NCI-H82 (cell line): ENCODE measurements around the gene MMP28.
A peak's percentile ranks its signal among the peaks of the same experiment; 100 is the strongest.

ENCODE experiments used
- DNase-seq: peaks from one replicate; lab custom pipeline; 2025; lab: John Stamatoyannopoulos, UW

The MMP28 gene, protein sequence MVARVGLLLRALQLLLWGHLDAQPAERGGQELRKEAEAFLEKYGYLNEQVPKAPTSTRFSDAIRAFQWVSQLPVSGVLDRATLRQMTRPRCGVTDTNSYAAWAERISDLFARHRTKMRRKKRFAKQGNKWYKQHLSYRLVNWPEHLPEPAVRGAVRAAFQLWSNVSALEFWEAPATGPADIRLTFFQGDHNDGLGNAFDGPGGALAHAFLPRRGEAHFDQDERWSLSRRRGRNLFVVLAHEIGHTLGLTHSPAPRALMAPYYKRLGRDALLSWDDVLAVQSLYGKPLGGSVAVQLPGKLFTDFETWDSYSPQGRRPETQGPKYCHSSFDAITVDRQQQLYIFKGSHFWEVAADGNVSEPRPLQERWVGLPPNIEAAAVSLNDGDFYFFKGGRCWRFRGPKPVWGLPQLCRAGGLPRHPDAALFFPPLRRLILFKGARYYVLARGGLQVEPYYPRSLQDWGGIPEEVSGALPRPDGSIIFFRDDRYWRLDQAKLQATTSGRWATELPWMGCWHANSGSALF

DNA sequence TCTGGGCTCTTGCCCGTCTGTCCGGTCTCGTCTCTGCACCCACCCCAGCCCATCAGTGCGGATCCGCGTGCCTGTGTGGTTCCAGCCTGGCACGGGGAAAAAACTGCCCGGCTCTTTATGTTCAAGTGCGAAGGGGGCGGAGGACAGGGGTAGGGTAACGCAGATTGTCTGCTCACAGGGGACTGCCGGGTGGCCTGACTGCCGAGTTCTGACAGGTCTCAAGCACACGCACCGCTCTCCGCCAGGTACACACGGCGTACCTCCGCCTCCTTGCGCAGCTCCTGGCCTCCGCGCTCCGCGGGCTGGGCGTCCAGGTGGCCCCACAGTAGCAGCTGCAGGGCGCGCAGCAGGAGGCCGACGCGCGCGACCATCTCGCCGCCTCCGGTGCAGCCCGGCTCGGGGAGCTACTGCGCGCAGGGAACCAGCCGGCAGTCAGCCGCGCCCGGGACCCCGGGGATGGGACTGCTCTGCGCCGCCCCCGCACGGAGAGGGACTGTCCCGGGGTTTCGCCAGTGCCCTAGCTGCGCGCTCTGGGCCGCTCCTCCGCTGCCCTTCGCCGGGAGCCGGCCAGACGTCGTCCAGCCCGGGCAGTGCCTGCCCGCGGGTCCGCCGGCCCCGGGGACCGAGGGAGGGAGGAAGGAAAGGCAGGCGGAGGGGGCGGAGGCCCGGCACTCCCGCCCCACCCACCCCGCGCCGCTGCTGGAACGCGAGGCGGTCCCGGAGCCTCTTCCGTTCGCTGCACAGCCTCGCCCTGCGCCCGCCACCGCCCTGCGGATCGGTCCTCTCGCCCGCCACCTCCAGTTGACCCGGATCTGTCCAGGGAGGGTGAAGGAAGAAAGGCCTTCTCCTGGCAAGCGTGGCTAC lies at the start of gene MMP28:
Gene MMP28, minus strand, starts transcription at position 635 of the 864 bp plus-strand sequence. Its CDS starts 264 bp downstream, at position 371.
- DNase-seq, result peak; percentile 28

DNA sequence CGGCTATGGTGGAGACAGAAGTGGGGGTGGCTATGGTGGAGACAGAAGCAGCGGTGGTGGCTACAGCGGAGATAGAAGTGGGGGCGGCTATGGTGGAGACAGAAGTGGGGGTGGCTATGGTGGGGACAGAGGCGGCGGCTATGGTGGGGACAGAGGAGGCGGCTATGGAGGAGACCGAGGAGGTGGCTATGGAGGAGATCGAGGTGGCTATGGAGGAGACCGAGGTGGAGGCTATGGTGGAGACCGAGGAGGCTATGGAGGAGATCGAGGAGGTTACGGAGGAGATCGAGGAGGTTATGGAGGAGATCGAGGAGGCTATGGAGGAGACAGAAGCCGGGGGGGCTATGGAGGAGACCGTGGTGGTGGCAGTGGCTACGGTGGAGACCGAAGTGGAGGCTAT lies 49.1 kb upstream of the MMP28 start:
- DNase-seq, result no peak

DNA sequence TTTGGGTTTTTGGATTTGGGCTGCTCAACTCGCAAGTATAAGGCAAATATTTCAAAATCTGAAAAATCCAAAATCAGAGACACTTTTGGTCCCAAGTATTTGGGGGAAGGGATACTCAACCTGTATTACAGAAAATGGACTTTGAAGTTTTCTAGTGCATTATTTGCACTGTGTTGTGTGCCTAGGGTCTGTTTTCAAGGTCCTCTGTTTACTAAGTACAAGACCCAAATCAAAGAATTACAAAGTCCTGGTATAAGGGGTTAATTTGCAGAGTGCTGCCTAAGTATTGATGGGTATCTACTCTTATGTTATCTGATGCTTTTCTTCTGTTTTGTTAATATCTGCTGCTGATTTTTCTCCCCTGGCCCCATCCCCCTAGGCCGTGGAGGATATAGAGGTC lies 48.3 kb upstream of the MMP28 start:
- no peak for DNase-seq

DNA sequence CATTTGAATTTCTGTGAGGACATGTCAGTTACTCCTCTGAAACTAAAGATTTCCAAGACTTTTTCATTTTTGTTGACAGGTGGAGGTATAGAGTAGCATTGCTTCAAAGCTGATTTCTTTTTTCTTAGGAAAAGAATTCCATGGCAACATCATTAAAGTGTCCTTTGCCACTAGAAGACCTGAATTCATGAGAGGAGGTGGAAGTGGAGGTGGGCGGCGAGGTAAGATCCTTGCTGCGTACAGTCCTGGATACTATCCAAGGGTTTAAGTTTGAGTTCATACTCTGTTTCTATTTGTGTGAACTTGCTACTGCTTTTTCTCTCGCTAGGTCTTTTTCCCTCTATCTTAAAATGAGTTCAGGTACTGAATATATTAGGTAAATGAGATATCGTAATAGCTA lies 46.8 kb upstream of the MMP28 start:
- no peak for DNase-seq

DNA sequence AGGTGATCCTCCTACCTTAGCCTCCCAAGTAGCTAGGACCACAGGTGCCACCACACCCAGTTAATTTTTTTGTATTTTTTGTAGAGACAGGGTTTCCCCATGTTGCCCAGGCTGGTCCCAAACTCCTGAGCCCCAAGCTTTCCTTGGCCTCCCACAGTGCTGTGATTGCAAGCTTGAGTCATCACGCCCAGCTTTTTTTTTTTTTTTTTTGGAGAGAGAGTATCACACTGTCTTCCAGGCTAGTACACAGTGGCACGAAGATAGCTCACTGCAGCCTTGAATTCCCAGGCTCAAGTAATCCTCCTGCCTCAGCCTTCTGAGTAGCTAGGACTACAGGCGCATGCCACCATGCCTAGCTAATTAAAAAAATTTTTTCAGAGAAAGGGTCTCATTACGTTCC lies 46.1 kb upstream of the MMP28 start:
- DNase-seq, result no peak

DNA sequence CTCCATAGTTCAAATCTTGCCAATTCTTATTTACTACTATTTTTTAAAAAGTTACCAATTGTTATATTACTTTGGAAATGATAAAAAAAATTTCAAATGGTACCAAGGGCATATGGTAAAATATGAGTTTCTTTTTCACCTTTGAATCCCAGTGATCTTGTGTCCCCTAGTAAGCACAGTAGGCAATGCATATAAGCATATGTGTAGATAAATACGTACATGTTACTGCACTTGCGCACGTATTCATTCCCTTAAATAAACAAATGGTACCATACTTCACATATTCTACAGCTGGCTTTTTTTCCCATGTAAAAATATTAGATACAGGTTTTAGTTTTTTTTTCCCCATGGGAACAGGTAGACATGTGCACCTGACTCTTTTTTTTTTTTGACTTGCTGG lies 45.7 kb upstream of the MMP28 start:
- DNase-seq, result no peak

DNA sequence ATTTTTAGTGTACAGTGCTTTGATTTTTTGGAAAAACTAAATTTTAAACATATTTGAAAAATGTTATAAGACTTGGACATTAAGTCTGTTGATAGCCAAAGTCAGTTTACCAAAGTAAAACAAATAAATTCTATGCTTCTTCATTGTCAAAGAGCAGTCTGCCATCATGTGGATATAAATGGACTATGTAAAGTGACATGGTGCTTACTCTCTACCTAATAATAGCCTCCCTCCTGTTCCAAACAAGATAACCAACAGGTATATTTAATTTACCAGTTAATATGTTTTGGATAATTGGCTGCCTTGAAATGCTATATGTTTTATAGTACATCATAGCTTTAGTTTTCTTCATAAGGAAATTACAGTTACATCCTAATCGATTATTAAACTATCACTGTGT lies 29.8 kb upstream of the MMP28 start:
- DNase-seq, result no peak

DNA sequence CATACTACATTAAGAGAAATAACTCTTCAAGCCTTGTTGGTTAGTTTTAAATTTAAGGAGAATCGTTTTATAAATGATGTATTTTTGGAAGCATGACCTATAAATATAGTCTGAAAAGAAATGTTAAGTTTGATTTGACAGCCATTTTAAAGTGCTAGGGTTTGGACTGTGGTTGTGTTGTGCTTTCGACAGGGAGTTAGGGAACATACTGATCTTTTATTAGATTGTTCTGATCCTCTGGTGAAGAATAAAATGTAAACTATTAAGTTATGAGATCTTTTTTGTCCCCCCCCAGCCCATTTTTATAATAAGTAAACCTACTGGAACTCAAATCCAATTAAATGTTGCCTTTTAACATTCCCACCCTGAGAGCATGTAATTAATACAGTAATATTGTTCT lies 25.9 kb upstream of the MMP28 start:
- DNase-seq, result no peak

DNA sequence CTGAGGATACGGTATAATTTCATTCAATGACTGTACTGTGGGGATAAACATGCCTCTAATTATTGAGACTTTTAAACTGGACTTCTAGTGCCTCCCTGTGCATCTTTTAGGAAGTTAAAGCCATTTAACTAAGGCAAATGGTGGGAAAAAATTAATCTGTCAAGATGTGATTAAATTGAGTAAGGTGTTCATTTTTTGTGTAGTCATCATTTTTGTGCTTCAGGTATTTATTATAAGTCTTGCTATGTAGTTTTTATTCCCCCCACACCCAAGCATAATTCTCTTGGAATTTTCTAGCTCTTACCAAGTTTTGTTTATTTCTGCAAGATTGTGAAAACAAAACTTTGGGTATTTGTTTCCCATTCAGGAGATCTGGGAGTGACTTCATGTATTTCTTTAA lies 24.0 kb upstream of the MMP28 start:
- DNase-seq, result no peak

DNA sequence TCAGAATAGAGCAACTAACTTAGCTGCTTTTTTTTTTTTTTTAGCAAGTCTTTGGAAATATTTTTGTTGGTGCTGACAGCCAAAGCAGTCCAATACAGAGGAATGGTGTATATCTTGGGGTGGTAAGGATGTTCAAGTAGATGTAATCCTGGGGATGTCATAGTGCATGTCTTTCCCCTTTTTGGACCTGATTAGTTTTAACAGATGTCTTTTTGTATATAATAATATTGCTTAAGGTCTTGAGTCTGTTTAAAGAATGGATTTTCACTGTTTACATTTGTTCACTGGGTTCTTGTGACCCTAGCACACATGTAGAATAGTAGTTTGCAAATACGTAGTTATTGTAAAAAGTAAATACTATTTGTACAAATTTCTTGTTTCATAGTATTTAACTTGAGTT lies 21.8 kb upstream of the MMP28 start:
- no peak for DNase-seq

DNA sequence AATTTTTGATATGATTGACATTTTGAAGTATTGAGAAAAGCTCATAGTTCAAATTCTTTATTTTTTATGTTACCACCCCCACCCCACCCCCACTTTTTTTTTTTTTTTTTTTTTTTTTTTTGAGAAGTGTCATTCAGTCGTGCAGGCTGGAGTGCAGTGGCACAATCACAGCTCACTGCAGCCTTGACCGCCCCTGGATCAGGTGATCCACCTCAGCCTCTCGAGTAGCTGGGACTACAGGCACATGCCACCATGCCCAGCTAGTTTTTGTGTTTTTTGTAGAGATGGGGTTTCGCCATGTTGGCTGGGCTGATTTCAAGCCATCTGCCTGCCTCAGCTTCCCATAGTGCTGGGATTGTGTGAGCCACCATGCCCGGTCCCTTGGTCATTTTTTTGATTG lies 21.3 kb upstream of the MMP28 start:
- no peak for DNase-seq

DNA sequence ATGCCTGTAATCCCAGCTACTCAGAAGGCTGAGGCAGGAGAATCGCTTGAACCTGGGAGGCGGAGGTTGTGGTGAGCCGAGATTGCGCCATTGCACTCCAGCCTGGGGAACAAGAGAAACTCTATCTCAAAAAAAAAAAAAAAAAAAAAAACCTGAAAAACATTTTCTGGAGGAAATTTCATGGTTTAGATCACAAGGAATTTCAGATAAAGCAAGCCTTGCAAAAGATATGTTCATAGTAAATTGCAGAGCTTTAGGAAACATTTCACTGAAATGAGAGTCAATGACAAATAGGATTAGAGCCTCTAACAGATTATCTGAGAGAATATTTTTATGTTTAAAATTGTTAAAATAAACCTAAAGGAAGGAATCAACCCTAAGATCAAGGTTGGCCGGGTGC lies 17.0 kb upstream of the MMP28 start:
- no peak for DNase-seq

DNA sequence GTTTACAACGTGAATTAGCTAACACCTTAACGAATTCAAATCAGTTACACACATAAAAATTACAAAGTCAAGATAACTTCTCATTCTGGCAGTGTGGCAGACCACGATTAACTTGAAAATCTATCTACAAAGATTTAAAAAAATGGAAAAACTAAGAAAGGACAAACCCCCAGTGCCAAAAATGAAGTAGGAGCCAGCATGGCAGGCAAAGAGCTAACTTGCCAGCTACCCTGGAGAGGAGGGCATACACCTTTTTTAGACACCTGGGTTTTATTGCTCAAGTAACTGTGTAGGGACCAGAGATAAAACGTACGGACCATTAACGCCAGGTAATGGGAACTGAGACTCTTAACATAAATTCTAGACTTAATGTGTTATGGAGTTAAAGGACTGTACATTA lies 16.3 kb upstream of the MMP28 start:
- DNase-seq, result no peak

DNA sequence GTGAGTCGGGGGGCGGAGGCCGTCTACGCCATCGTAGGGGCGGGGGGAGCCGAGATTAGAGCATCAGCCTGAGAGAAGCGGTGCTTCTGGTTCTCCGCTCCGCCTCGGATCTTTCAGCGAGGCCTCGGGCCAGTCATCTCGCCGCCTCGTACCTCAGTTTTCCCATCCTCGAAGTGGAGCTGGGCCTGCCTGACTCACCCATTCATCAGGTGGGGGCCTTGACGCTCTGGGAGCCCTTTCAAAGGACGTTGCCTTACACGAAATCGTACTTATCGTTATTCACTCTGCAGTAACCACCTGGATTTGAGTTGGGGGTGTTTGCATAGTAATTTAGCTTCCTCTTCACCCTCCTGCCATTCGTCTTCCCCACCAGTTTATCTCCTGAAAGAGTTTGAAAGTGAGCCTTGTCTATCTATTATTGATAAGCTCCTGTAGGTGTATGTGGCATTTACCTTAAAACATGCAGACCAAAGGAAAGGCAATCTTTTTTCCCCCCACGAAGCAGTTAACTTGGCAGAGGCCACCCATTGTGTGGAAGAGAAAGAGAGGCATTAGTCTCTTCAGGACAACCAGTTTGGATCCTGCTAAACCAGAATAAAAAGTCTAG lies 14.5 kb upstream of the MMP28 start:
- no peak for DNase-seq

DNA sequence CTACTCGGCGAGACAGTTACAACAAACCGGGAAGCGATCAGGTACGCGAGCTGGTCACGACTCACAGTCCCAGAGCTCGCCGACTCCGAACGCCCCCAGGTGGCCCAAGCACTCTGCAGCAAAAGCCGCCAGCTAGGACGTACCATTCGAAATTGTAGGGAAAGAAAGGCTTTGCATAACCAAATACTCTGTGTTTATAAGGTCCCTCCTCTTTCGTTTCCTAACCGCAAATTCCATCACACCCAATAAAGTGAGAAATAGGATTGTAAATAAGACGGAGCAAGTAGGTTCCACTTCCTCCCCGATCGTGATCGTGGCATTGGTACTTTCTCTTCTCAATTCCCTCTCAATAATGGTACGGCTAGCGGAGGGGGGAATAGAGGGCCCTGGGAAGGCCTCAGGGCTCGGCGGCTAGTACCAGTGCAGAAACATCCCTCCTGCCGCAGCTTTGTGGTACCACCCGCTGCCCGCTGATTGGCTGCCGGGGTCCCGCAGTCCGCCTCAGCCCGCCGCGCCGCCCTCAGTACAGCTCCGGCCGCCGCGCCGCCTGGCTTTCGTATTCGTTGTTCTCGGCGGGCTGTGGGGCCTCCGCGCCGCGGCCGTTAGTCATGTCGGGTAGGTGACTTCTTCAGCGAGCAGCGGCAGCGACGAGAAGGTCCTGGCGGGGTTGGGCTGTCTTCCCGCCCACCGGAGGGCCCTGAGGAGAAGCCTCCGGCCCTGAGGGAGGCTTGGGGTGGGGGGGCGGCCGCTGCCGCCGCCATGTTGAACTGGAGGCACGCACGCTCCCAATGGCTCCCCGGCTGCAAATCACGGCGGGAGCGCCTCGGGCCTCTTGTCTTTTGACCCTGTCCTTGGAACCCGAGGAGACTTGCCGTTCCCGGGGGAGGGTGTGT lies 13.8 kb upstream of the MMP28 start, which contains the start of gene TAF15:
Gene TAF15, plus strand, starts transcription at position 523 of the 893 bp plus-strand sequence. Its CDS starts 86 bp downstream, at position 609.
- DNase-seq, result peak; percentile 99

DNA sequence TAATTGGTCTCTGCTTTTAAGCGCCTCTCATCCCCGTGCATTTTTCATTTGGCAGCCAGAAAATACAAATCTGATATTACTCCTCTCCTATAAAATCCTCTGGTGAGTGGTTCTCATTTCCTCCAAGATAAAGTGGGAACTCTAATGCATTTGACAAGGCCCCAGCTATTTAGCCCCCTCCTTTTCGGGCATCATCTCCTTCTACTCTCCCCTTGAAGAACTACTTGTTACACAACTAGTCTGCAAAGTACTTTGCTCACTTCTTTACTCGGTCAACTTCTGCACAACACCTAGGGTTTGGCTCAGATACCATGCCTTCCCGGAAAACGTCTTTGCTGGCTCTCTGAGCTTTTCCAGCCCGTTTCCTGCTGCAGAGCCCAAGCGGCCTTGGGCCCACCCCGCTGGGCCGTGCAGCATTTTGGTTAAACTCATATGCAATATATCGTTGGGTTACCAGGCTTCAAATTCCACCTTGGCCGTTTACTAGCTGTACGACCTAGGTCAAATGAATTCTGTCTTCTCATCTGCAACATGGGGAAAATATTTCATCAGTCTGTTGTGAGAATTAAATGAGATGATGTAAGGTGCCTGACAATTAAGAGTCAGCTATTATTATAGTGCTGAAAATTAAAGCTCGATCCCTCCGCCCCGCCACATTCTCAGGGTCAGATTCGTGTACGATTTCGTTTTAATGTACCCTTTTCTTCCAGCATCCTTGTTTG lies 13.0 kb upstream of the MMP28 start:
- DNase-seq, result no peak

DNA sequence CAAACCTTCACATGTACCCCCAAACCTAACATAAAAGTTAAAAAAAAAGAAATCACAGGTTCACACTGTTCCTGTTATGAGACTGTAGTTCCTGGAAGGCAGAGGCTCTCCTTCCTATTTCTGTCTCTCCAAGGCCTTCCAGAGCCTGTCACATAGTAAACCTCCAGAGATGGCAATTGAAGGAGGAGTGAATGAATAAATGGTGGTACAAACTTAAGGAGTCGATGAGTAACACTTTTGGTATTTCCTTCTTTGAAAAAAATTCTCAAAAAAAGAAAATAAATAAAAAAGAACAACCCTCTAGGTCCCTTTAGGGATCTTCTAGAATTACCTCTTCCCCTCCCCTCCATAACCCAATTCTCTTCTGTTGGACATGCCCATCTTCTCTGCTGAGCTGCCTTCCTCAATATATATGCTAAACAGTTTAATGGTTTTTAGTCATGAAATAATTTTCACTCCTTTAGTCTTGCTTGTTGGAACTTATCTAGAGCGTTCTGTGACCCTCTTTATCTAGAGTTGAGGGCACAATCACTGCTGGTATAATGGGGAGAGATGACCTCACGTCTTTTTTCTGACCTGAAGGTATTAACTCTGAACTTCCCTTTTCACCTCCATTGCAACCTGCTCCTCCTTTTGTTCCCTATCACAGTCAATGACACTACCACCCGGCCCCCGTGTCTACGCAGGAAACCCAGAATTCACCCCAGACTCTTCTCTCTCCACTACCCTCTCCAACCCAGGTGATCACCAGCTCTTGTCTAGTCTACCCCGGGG lies 12.1 kb upstream of the MMP28 start:
- DNase-seq, result no peak

DNA sequence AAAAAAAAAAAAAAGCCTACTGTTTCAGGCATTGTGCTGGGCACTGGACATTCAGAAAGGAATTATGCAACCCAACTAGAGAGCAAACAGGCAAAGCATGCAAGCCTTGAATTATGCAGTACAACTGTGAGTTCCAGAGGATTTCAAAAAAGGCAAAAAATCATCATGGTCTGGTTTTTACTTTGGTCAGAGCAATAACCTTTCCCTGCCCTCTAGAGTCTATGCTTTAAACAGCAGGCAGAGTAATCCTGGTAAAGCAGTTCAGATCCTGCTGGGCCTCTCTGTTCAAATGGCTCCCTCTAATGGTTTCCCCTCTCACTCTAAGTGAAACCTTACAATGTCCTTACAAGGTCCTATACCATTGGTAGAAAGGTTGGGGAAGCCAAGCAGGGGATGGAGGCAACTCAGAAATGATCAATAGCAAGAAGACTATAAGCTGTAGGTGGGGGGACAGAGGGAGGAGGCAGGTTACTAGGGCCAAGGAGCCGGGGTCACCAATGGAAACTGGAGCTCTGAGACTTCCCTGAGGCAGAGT lies 9.3 kb upstream of the MMP28 start:
- peak; percentile 92 for DNase-seq

DNA sequence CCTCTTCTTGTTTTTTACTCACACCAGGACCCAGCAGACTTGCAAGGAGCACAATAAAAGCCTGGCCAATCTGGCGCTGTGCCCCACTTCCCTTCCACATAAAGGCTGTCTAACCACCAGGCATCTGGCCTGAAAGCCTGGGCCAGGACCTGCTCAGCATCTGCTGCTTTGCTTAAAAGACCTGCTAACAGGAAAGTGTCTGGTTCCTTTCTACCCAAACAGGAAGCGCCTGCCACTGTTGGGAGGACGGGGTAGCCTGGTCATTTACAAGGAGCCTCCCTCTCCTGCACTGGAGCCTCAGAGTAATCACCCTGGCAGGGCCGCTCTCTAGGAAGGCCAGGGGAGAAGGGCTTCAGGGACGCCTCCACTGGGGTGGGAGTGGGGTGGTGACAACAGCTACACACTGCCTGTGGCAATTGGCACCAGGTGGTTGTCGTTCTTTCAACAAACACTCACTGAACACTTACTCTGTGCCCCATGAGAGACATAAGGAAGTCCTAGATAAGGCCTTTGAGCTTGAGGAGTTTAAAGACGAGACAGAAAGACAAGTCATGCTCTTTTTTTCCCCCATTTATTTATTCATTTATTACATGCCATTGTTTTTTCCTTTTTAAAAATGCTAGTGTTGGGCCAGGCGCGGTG lies 6.3 kb upstream of the MMP28 start:
- DNase-seq, result no peak
